OCI-LY3 (cell line): ENCODE results near the gene GTSE1.

Experiments used
- H2AFZ ChIP-seq: fragments of 200-600, 300-600 bp; shearing (Covaris generic); 2 replicates; pipeline ENCODE4 v1.6.0; 2014; ENCODE audit warnings: antibody characterized with exemption, low read depth, low read length
- H3K27ac ChIP-seq: fragments of 200-600, 300-600 bp; sonication (generic); 2 replicates; pipeline ENCODE4 v1.5.1; 2014; ENCODE audit warnings: mild to moderate bottlenecking, low read length, moderate library complexity, mixed read lengths
- H3K27me3 ChIP-seq: fragments of 200-600, 300-600 bp; sonication (generic); 2 replicates; pipeline ENCODE4 v1.6.1; 2014; ENCODE audit warnings: low read depth, low read length, mixed read lengths
- H3K36me3 ChIP-seq: fragments of 200-600, 300-600 bp; sonication (generic); replicated peaks from 2 replicates; pipeline ENCODE3; 2014; ENCODE audit warnings: low read depth, low read length, mixed read lengths
- H3K4me1 ChIP-seq: fragments of 300-600, 200-600 bp; sonication (generic); 2 replicates; pipeline ENCODE4 v1.6.1; 2014; ENCODE audit warnings: low read length, mixed read lengths
- H3K4me2 ChIP-seq: fragments of 200-600, 300-600 bp; sonication (generic); 2 replicates; pipeline ENCODE4 v1.6.1; 2014; ENCODE audit warnings: low read length, mixed read lengths
- H3K4me3 ChIP-seq: fragments of 300-600, 200-600 bp; sonication (generic); 2 replicates; pipeline ENCODE4 v1.5.1; 2014; ENCODE audit warnings: antibody characterized with exemption, mild to moderate bottlenecking, low read length, moderate library complexity
- H3K79me2 ChIP-seq: fragments of 300-600, 200-600 bp; shearing (Covaris generic); 2 replicates; pipeline ENCODE4 v1.6.1; 2014; ENCODE audit warnings: mild to moderate bottlenecking, low read length, mixed read lengths
- H3K9ac ChIP-seq: fragments of 300-600, 200-600 bp; shearing (Covaris generic); 2 replicates; pipeline ENCODE4 v1.6.0; 2014; ENCODE audit warnings: mild to moderate bottlenecking, low read length, moderate library complexity
- H3K9me3 ChIP-seq: fragments of 200-600, 300-600 bp; shearing (Covaris generic); 2 replicates; pipeline ENCODE4 v1.6.1; 2014; ENCODE audit warnings: low read length, mixed read lengths; ENCODE audit not compliant: insufficient read depth
- H4K20me1 ChIP-seq: fragments of 200-600, 300-600 bp; sonication (generic); 2 replicates; pipeline ENCODE4 v1.6.1; 2016; ENCODE audit warnings: low read length, mixed read lengths; ENCODE audit not compliant: insufficient read depth
- CTCF ChIP-seq: fragments of 200-600, 300-600 bp; sonication (generic); IDR thresholded peaks from 2 replicates; pipeline ENCODE4 v1.5.1; 2014; ENCODE audit warnings: antibody characterized with exemption, low read length, low read depth
- EZH2phosphoT487 ChIP-seq: fragments of 200-600 bp; shearing (Covaris generic); IDR thresholded peaks from 2 replicates; pipeline ENCODE4 v1.6.1; 2018; ENCODE audit warnings: antibody characterized with exemption, mixed run types, low read depth

Gene GTSE1

DNA sequence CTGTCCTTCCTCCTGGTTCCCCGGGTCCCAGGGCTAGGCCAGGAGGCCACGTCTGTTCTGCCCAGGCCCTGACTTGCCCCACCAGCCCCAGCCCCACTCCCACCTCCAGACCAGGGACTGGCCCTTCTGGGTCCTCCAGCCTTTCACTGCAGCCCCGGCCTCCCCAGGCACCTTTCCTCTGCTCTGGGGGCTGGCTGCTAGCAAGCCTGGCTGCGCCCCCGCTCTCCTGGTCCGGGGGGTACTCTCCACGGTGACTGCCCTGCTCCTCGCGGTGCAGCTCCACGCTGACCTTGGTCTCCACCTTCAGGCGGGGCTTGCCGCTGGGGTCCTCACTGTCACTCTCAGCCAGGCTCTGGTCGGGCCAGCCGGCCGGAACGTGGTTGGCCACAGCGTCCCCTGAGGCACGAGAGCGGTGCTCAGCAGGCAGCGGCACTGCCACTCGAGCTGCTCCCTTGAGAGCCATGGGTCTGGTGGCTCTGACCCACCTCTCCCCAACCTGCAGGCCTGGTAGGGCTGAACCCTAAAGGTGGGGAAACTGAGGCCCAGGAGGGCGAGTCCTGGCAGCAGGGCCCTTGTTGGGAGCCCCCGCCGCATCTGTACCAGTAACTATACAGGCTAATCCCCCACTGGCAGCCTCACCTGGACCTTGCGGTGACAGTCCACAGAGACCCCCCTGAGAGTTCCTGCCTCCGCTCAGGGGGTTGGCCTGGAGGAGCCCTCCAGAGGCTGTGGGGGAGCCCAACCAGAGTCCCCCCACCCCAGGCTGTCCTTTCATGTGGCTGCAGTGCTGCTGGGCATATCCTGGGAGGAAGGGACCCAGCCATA lies 67.9 kb downstream of the GTSE1 start:
- TF ChIP-seq CTCF = no peak
- TF ChIP-seq EZH2phosphoT487 = no peak
- Histone ChIP-seq H3K27me3 (peaks cover 5% of the 10 kb centered on the region; the same call in 1 of the 2 replicates), H3K4me2 (no peak overlapping the region)

GRCh38 chr22:46365166-46365624 lies 68.5 kb downstream of the GTSE1 start:
- Histone ChIP-seq H3K4me3 (no peak overlapping the region), H3K27ac (no peak overlapping the region), H4K20me1 (no peaks in the 10 kb centered on the region), H3K36me3 (peaks cover 7% of the 10 kb centered on the region), H3K9ac (no peak overlapping the region), H3K9me3 (no peaks in the 10 kb centered on the region), H3K4me2 (no peak overlapping the region), H2AFZ (no peak overlapping the region), H3K4me1 (peaks cover 33% of the 10 kb centered on the region), H3K79me2 (no peaks in the 10 kb centered on the region), H3K27me3 (peaks cover 6% of the 10 kb centered on the region; the same call in 1 of the 2 replicates)
- TF ChIP-seq EZH2phosphoT487 (no peak), CTCF (no peak)

More for the DNA sequence above, 67.9 kb downstream of the GTSE1 start:
- H3K4me1 ChIP-seq = peaks cover 33% of the 10 kb centered on the region
- H3K79me2 ChIP-seq = no peaks in the 10 kb centered on the region
- no peaks in the 10 kb centered on the region for H4K20me1 ChIP-seq
- no peaks in the 10 kb centered on the region for H3K9me3 ChIP-seq
- H3K27ac ChIP-seq = no peak overlapping the region
- no peak overlapping the region for H3K9ac ChIP-seq
- H3K4me3 ChIP-seq = no peak overlapping the region
- no peak overlapping the region for H2AFZ ChIP-seq
- H3K36me3 ChIP-seq = peaks cover 11% of the 10 kb centered on the region

DNA sequence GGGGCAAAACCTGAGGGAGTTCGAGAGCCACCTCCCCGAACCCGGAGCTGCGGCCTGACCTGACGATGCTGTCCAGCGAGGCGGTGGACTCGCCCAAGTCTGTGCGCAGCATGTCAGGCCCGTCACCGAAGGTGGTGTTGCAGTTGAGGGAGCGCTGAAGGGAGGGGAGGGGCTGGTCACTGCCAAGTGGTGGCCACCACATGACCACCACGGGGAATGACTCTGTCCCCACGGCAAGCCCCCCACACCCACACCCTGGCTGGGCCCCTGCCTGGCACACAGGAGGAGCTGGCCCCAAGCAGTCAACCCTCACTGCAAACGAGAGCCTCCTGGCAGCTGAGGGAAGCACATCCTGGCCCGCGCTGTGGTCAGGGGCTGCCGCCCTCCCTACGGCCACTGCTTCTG lies 69.7 kb downstream of the GTSE1 start:
- Histone ChIP-seq H3K9ac (peak overlapping the region; percentile 30; the same call in 1 of the 2 replicates), H3K27me3 (peaks cover 17% of the 10 kb centered on the region; the same call in 1 of the 2 replicates), H3K4me1 (peaks cover 33% of the 10 kb centered on the region), H4K20me1 (no peaks in the 10 kb centered on the region), H3K9me3 (no peaks in the 10 kb centered on the region), H3K36me3 (no peaks in the 10 kb centered on the region), H3K79me2 (no peaks in the 10 kb centered on the region), H3K4me2 (peak overlapping the region; percentile 86), H3K4me3 (peak overlapping the region; percentile 76), H3K27ac (no peak overlapping the region), H2AFZ (no peak overlapping the region)
- no peak for TF ChIP-seq CTCF

DNA sequence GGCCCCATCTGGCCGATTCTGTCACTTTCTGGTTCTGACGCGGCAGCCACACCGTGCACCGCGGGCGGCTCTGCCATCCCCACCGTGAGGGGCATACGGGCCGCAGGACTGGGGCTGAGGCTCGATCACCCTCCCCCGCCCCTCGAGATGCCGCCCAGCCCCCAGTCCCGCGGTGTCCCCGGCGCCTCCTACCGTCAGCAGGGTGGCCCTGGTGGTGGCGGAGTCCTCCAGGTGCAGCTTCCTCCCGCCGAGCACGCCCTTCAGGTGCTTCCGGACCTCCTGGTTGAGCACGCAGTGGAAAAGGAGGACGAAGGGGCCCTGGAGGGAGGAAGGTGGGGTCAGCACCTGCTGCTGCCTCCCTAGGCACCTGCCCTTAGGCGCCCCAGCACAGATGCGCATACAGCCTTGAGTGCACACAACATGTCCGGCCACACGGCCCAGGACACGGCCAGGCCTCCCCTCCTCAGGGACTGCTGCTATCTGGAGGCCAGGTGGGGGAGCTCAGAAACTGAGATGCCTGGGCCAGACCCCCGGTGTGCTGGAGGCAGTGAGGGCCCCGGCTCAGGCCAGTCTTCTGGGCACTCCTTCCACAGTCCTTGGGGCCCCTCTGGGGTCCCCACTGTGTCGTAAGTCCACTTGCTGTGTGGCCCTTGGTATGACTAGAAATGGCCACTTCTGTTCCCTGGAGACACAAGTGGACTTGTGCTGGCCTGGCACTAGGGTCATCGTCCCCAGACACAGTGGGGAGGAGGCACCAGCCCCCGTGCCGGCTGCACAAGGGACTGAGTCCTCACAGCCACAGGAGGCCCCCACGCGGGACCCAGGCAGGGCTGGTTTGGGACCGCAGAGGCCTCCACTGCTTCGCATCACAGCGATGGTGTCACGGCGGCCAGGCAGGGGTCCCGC lies 70.4 kb downstream of the GTSE1 start:
- Histone ChIP-seq H3K27me3 (peaks cover 18% of the 10 kb centered on the region; the same call in 1 of the 2 replicates), H4K20me1 (no peaks in the 10 kb centered on the region), H3K79me2 (no peaks in the 10 kb centered on the region), H3K4me2 (peak overlapping the region; percentile 86), H3K4me3 (peak overlapping the region; percentile 76), H3K4me1 (peaks cover 26% of the 10 kb centered on the region), H3K9ac (peak overlapping the region; percentile 30; the same call in 1 of the 2 replicates), H3K36me3 (no peaks in the 10 kb centered on the region), H2AFZ (peak overlapping the region; percentile 36), H3K27ac (no peak overlapping the region), H3K9me3 (no peaks in the 10 kb centered on the region)
- peak; percentile 48 for TF ChIP-seq CTCF
- no peak for TF ChIP-seq EZH2phosphoT487
